ENCODE data around the gene STEAP3. TPM values are rescaled to one million over a fixed set of nuclear protein-coding genes. Genes with fewer than 3 reads are reported as not detected.

STEAP3 gene
- polyA plus RNA-seq, 2 of the 4 experiments (the other 2 are of a cell fraction), result 23.5 to 30.2 TPM

- DNase-seq (ENCODE audit: low read depth in 1 of 2, low spot score in 1 of 2) (no peak), ATAC-seq (no peak), FAIRE-seq (no peak)
- 54% methylated on average over 3 of the region's 3 CpGs for WGBS (ENCODE audit: missing lambda C conversion rate)
- ChIA-PET POLR2A (no interaction called here), CTCF (interaction anchor here (1.0 to 2.8 kb wide), 2 partner anchors 52 to 77 kb away, joined by 3 to 10 read pairs; no protein-coding TSS in a partner anchor)
- no peaks in the 10 kb centered on the region for H3K9me3 ChIP-seq
- H3K27ac ChIP-seq, result no peak overlapping the region
- H3K4me1 ChIP-seq, result peaks cover 6% of the 10 kb centered on the region; the same call in 2 of the 3 replicates
- no peak overlapping the region for H3K4me2 ChIP-seq
- TF ChIP-seq BCL3 (IDR thresholded peaks at IDR 0.05) (no peak), HDAC2 (IDR thresholded peaks at IDR 0.05) (no peak), MYC (IDR thresholded peaks at IDR 0.05; ENCODE audit: borderline replicate concordance, low read length) (no peak), EHMT2 (IDR thresholded peaks at IDR 0.05; ENCODE audit: low read depth) (no peak), CEBPB (IDR thresholded peaks at IDR 0.05) (no peak), MAZ (IDR thresholded peaks at IDR 0.05; ENCODE audit: borderline replicate concordance, low read depth, low read length) (no peak), EP300 (IDR thresholded peaks at IDR 0.05) (no peak)
- H3K4me3 ChIP-seq, result no peak overlapping the region
These were observed 9.1 kb upstream of the STEAP3 start for GRCh38 chr2:119214453-119215037.

GRCh38 chr2:119216994-119217393 is 6.6 kb upstream of the STEAP3 start:
- TF ChIP-seq TP53 (CRISPR knock-in tag; IDR thresholded peaks at IDR 0.05) (no peak), EHF (CRISPR knock-in tag; IDR thresholded peaks at IDR 0.05) (no peak), POLR2AphosphoS2 (conservative IDR thresholded peaks at IDR 0.05; ENCODE audit: low read length) (no peak), ZC3H11A (IDR thresholded peaks at IDR 0.05) (no peak), HMGXB4 (CRISPR knock-in tag; IDR thresholded peaks at IDR 0.05; ENCODE audit: borderline replicate concordance) (no peak), REST (IDR thresholded peaks at IDR 0.05) (no peak), USF2 (IDR thresholded peaks at IDR 0.05) (no peak), CBX2 (IDR thresholded peaks at IDR 0.05; ENCODE audit: borderline replicate concordance, low read depth) (no peak), PBX3 (IDR thresholded peaks at IDR 0.05) (no peak), HOXA7 (CRISPR knock-in tag; IDR thresholded peaks at IDR 0.05) (no peak), NR3C1 (IDR thresholded peaks at IDR 0.05) (no peak), MAFK (IDR thresholded peaks at IDR 0.05; ENCODE audit: partially characterized antibody) (no peak), PHF8 (IDR thresholded peaks at IDR 0.05; ENCODE audit: borderline replicate concordance, low read depth) (no peak), RAD21 (conservative IDR thresholded peaks at IDR 0.05 in 1 of 2, IDR thresholded peaks at IDR 0.05 in 1 of 2) (no peak), HOXB13 (CRISPR knock-in tag; IDR thresholded peaks at IDR 0.05; ENCODE audit: low read depth) (no peak), MAX (IDR thresholded peaks at IDR 0.05) (no peak), NFE2L2 (conservative IDR thresholded peaks at IDR 0.05; ENCODE audit: low read length) (no peak), CTCF (IDR thresholded peaks at IDR 0.05) (no peak), FOSB (CRISPR knock-in tag; IDR thresholded peaks at IDR 0.05) (no peak)
- no peak for DNase-seq (ENCODE audit: low read depth in 1 of 2, low spot score in 1 of 2)
- Histone ChIP-seq H3K4me3 (no peak overlapping the region), H3K4me2 (no peak overlapping the region), H3K27ac (no peak overlapping the region), H3K4me1 (peaks cover 6% of the 10 kb centered on the region; the same call in 2 of the 3 replicates), H3K9me3 (no peaks in the 10 kb centered on the region)
- POLR2A ChIA-PET, result no interaction called here
- CTCF ChIA-PET, result interaction anchor here (1.2 to 4.4 kb wide), 3 partner anchors 17 to 88 kb away, joined by 3 to 30 read pairs (median 3); no protein-coding TSS in a partner anchor
- no peak for FAIRE-seq
- 81% methylated on average over 5 of the region's 5 CpGs for WGBS (ENCODE audit: missing lambda C conversion rate)
- no peak for ATAC-seq

Measured in A549 (cell line).